ENCODE results near the gene ANKRD17.

DNA sequence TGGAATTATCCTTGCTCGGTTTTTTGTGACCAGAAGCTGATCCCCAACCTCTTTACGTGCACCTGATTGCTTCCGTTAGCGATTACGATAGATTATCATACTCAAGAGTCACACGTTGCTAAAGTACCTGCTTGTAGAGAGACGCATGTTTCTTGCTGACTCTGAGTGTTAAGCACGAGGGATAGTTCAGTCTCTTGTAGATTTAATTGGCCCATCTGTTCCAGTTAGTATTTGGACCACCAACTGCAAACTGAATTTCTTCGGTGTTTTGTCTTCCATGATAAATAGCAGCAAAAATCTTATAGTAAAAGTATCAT is 188.6 kb downstream of the ANKRD17 start:
- TF ChIP-seq, protein P1, sequence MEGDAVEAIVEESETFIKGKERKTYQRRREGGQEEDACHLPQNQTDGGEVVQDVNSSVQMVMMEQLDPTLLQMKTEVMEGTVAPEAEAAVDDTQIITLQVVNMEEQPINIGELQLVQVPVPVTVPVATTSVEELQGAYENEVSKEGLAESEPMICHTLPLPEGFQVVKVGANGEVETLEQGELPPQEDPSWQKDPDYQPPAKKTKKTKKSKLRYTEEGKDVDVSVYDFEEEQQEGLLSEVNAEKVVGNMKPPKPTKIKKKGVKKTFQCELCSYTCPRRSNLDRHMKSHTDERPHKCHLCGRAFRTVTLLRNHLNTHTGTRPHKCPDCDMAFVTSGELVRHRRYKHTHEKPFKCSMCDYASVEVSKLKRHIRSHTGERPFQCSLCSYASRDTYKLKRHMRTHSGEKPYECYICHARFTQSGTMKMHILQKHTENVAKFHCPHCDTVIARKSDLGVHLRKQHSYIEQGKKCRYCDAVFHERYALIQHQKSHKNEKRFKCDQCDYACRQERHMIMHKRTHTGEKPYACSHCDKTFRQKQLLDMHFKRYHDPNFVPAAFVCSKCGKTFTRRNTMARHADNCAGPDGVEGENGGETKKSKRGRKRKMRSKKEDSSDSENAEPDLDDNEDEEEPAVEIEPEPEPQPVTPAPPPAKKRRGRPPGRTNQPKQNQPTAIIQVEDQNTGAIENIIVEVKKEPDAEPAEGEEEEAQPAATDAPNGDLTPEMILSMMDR (IDR thresholded peaks at IDR 0.05) = no peak
- TF ChIP-seq POLR2A (IDR thresholded peaks at IDR 0.05) = no peak
- TF ChIP-seq EP300 (IDR thresholded peaks at IDR 0.05) = no peak
